HG03159 (cell line): ENCODE results near the gene AOX1.
"Not testable (repeated sequence)": the region's sequence is repeated elsewhere in the genome, so short reads cannot be mapped to it uniquely, and the experiment has no call there.

Experiments
- ATAC-seq: cut with Tn5 transposase; IDR thresholded peaks from one replicate; pipeline ENCODE4 v1.9.1; 2021; ENCODE audit warnings: mild to moderate bottlenecking, moderate library complexity; ENCODE audit not compliant: unreplicated experiment

The AOX1 gene

DNA sequence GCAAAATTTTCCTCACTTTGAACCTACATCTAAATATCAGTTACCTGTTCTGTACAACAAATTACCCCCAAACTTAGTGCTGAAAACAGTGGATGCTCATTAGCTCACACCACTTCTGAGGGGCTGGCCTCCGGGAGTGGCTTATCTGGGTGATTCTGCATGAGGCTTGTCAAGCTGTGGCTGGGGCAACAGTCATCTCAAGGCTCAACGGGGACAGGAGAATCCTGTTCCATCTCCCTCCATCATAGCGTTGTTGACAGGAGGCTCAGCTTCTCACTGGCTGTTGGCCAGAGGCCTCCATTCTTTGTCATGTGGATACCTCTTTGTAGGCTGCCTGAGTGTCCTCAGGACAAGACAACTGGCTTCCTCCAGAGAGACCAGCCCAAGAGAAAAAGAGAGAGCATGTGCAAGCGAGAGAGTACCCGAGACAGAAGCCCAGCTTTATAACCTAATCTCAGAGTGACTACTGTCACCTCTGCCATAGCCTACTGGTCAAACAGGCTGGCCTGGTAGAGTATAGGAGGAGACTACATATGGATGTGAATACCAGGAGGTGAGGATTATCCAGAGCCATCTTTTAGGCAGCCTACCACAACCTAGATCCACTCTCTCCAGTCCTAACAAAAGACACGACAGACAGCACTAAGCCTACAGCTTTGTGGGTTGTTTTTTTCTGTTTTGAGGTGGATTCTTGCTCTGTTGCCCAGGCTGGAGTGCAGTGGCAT is 79.1 kb downstream of the AOX1 start:
- no peak for ATAC-seq

DNA sequence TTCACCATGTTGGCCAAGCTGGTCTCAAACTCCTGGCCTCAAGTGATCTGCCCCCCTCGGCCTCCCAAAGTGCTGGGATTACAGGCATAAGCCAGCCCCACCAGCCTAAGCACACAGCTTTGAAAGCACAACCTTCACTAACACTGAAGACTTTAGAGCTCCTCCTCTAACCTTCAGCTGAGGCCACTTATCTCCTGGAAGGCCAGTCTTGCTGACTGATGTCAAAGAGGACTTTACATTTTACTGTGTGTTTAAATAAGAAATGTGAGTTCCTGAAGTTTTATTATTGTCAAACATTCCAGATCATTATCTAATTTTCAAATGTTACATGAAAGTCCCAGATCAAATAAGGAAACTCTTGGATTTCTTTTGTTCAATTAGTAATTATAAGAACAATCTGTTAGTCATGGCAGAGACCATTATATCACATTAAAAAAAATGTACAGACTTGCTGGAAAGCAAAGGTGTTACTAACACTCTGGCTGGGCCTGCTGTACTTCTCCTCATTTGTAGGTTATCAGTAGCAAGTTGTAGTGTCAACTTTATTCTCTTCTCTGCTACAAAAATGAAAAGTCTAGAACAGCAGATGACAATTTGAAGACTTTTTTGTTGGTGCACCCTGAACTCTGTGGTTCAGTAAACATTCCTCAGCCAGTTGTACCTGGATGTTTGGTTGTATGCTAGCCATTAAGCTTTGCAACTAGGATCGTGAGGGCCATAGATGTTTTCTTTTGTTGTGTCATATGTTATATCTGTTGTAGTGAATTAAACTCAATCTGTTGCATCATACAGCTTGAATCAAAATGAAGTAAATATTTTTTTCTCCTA is 80.0 kb downstream of the AOX1 start:
- no peak for ATAC-seq

DNA sequence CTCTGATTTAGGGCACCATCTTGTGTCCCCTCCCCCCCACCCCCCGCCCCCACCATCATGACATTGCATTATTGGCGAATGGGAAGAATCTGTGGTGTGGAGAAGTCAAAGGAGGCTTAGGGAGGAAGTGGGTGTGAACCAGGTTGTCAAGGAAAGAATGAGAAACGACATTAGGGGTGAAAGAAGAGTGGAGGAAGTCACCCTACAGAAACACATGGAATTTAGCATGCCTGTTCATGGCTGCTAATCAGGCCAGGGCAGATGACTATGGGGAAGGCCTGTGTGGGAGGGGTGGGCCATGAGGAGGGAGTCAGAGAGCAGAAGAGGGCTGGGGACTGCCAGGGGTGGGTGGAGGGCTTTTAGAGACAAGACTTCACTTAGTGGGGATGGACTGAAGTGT is 81.6 kb downstream of the AOX1 start:
- no peak for ATAC-seq

DNA sequence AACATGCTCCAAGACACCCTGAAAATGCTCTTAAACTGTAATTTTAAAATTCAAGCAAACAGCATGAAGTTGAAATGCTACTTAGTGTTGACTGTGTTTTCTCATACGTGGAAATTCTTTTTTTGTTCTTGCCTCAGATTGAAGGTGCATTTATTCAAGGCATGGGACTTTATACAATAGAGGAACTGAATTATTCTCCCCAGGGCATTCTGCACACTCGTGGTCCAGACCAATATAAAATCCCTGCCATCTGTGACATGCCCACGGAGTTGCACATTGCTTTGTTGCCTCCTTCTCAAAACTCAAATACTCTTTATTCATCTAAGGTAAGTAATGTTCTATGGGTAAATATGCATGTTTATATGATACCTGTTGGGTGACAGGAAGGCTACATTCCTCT is 82.7 kb downstream of the AOX1 start:
- no peak for ATAC-seq

DNA sequence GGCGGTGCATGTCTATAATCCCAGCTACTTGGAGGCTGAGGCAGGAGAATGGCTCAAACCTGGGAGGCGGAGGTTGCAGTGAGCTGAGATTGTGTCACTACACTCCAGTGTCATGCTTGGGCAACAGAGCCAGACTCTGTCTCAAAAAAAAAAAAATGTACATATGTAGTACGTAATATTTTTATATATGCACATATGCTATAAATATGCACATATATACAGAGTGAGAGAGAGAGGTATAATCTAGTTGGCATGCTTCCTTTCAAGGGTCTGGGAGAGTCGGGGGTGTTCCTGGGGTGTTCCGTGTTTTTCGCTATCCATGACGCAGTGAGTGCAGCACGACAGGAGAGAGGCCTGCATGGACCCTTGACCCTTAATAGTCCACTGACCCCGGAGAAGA is 83.5 kb downstream of the AOX1 start:
- ATAC-seq = no peak

DNA sequence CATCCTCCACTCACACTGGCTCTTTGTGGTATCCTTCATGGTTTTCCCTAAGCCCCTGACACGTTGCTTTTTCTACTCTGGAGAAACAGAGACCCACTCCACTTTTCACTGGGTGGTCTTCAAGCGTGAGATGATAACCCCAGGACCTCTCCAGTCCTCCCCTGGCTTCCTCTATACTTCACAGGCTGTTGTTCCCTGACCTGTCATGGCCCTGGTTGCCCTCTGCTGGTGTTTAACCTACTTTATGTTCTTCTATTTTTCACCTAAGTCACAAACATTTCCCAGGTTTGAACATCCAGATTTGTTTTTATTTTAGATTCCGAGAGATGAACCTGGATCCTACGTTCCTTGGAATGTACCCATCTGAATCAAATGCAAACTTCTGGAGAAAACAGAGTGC is 84.5 kb downstream of the AOX1 start:
- no peak for ATAC-seq

DNA sequence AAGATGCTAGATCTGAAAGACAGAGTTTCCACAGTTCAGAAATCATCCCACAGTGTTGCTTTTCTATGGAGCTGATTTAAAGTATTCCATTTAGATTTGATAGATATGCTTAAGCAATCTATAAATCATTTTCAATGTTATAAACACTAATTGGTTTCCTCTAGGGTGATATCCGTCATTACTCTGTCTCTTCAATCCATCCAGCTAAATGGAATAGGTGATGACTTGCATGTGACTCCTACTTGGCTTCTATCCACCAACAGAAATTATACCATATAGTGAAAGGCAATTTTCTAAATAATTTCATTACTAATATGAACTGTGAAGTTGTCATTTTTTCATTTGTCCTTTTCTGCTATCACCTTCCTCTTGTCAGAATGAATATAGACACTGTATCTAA is 84.9 kb downstream of the AOX1 start:
- ATAC-seq = no peak

DNA sequence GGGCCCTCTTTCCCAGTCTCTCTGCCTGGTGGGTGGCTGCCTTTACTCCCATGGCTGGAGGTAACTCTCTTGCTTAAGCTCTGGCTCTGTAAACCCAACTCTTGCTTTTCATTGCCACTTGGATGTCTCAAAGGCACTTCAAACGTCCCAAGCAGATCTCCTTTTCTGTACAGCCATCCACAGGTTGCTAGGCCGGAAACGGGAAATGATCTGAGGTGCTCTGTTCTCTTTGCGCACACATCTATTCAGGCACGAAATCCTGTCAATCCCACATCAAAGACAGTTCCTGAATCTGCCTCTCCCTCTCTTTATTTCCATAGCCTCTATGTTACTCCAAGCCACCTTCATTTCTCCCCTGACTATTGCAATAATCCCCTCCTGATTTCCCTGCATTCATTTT is 87.4 kb downstream of the AOX1 start:
- no peak for ATAC-seq

DNA sequence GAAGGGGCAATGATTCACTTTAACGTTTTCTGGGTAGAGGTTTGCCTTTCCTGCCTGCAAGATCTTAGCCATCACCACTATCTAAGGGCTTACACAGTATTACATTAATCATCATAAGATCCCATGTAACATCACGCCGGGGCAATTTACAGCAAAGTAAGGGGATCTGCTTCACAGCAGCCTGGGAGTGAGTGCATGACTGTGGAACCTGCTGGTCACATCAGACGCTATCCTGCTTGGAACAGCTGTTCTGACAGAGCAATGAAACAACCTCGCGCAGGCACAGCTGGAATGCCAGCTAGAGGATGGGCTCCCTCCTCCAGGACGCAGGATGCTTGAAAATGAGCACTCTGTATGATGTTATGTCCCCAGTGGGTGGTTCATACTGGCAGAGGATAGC is 89.0 kb downstream of the AOX1 start:
- no peak for ATAC-seq

DNA sequence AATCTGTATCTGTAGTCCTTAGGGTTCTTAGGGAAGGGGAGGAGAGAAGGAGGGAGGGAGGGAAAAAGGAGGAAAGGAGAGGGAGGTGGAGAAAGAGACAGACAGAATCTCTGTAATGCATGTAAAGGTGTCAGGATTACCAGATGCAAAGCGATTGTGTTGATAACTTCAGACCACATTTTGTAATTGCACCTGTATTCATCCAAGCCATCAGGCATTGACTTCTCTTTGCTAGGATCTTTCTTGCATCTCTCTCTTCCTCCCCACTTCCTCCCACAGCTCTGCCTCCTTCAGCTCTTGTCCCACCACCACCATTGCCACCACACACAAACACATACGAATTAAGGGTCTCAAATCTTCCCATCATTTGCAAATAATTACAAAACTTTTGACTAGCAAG is 91.4 kb downstream of the AOX1 start:
- ATAC-seq = no peak

DNA sequence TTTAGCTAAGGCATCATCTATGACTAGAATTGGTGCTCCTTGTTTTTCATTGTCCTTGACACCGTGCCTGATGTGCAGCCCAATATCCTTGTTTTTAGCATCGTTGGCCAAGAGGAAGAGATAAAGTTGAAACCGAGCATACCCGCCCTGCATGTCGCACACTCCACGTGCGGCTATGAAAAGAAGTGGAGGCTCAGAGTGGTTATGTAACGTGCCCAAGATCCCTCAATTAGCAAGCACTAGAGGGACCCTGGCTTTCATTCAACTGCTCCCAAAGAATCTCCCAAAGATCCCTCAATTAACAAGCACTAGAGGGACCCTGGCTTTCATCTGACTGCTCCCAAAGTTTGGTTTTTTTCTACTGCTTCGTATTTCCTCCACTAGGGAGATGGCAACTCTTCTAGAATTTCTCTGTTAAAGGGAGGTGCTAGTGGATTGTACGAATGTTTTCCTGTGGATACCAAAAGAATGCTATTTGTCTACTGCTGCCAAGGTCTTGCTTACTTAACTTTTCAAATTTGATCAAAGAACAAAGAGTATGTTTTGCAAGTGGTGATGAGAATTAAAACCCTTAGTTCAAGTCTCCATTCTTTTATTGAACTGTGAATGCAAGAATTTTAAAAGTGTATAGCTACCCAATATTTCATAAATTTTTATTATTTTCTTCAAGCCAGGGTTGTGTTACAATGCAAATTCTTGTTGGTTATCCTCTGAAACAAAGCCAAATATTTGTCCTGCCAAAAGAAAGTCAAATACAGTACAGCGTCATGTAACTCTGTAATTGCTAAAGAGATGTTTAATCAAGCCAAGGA is 92.1 kb downstream of the AOX1 start:
- ATAC-seq = no peak

DNA sequence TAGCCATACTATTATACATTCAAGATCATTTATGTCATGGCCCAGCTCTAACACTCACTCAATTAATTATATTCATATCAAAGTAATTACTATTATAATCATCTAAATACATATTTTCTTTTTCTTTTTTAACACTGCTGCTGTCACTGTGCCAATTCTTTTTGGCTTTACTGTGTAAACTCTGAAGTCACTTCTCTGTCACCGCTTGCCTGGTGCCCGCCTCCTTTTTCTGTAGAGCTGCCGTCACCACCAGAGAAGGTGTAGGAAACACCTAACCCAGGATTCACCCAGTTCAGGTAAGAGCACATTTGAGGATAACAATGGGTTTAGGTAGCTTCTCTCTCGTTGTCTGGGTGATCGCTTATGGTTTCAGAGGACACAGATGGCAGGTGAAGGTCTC is 93.3 kb downstream of the AOX1 start:
- no peak for ATAC-seq

DNA sequence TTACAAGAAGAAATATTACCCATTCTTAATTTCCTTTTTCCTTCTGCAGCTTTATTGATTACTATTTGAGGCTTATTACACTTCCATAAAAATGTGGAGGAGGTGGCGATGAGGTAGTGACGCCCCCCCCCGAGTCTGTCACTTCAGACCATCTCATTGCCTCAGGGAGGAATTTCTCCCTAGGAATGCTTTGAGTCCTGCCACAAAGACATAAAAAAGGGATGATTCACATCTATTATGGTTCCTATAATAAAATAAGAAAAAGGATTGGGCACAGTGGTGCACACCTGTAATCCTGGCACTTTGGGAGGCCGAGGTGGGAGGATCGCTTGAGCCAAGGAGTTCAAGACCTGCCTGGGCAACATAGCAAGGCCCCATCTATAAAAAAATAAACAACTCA is 93.7 kb downstream of the AOX1 start:
- no peak for ATAC-seq

DNA sequence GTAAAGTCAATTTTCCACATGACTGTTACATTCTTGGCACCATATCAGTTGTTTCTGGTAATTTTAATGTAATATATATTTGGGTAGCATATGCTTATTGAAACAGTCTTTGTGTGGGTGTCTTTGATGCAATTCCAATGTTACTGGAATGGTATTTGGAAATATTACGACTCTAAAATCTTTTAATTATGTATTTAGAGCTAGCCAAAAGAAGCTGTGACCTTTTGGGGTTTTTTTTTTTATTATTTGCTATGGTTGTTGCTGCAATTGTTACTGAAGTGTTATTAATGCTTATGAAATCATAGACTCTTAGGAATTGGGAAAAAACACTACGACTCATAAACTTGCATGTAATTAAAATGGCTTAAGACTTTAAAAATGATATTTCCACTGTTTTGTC is 95.9 kb downstream of the AOX1 start:
- no peak for ATAC-seq

DNA sequence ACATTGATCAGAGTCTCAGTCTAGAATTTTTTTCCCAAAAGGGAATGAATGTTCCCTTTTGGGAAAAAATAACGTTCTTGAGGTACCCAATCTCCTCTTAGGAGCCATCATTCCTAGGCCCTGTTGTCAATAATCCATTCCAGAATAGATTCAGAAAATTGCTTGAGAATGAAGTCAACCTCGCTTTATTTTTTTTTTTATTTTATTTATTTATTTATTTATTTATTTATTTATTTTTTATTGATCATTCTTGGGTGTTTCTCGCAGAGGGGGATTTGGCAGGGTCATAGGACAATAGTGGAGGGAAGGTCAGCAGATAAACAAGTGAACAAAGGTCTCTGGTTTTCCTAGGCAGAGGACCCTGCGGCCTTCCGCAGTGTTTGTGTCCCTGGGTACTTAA is 96.6 kb downstream of the AOX1 start:
- ATAC-seq = not testable (repeated sequence)

DNA sequence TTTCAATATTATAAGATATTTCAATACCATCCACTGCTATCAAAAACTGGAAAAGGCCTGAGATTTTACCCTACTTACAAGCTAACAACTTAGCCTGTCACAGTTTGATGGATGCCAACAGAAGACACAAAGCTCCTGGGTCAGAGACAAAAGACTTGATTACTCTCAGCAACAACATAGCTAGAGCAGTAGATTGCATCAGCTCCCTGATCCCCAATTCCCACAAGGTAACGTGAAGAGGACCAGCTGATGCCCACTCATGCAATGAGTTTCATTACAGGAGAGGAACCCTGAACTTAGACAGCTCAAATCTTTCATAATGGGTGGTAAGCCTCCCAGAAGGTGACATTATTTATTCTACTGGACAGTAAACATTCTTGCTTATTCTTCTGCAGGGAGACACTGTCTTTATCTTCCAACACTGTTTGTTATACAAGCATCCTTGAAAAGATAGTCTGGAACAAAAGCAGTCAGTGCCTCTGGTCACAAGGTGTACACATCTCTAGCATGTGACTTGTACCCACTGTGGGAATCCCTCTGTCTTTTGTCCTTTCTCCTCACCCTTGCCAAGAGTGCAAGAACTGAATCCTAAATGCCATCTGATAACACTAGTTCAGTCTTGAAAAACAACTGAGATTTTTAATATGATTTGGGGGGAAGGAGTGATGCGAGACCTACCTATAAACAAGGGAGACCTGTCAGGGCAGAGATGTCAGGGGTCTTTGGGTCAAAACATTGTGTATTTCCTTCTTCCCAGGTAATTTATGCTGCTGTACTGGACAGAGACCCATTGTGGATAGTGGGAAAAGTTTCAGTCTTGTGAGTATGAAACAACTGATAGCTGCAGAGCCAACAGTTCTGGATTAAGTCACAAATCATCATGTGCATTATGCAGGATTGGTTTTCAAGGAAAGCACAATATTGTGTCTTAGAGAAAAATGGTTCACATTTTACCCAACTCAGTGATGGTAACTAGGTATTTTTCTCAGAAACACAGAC is 102.4 kb downstream of the AOX1 start:
- no peak for ATAC-seq

DNA sequence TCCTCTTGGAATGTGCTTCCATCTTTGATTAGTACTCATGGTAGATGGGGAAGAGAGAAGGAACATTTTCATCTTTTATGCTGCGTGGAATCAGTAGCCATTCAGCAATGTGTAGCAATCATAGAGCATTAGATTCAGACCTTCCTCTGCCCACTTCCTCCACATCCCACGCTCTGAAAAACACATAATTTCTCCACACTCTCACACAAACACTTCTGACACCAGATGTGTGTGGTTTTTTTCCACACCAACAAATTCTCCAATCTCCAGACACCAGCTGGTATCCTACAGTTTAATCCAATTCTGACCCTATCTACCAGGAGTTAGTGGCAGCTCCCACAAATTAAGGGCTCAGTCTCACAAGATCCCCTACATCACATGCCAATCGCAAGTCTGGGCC is 103.3 kb downstream of the AOX1 start:
- no peak for ATAC-seq

DNA sequence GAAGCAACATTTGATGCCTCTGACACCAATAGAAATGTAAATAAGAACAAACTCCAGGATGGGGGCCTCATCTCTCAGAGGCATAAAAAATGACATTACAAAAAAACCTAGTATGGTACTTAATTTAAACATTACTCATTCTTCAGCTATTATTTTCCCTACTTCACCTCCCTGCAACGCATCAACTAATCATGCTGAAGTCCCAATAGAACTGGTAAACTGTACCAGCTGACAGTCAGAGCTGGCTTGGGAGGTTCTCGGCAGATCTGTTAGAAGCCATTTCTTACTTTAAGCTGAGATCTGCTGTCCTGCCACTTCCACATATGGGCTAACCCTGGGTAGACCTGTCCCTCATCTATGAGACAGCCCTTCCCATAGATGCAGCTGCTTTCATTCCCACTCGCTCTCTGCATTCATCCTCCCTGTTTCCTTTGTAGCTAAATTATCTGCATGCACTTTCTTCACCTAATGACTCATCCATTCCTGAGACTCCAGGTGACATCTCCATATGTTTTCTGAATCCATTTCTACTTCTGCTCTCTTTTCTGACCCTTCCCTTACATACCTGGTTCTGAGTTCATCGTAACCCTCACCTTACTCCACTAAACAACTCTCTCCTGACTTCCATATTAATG is 108.1 kb downstream of the AOX1 start:
- no peak for ATAC-seq

DNA sequence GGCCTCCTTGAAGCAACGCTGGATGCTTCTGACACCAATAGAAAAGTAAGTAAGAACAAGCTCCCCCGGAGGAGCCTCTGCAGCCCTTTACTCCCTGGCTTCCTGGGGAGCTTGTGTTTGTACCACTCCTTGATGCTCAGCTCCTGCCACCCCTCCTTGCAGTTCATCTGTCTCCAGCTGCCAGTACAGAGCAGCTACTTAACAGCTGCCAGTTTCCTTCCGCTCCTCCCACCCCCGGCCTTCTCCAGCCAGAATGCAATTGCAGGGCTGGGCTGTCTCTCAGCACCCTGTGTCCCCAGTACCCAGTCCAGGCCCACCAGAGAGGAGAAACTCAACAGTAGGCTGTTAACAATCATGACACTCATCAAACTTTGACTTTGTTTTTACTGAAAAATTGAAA is 109.4 kb downstream of the AOX1 start:
- no peak for ATAC-seq

DNA sequence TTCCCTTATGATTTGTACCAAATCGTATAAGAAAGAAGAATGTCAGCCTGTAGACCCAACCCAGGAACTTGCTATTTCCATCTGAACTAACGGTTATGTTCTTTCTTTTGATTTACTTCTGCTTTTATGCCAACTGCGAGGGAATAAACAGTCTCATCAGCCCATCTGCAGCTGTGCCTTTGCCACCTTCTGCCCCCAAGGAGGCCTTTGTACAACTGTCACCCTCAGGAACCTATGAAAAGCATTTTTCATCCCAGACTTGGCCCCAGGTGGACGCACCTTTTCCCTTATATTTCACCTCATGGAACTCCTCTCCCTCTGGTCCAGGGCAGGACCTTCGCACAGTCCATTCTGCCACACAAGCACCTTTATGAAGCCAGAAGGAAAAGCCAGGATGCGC is 109.8 kb downstream of the AOX1 start:
- ATAC-seq = no peak
